Measurements from ENCODE around the gene TLE4. TPM values are rescaled to one million over a fixed set of nuclear protein-coding genes. Genes with fewer than 3 reads are reported as not detected.
A peak's percentile ranks its signal among the peaks of the same experiment; 100 is the strongest.

Gene TLE4
- total and polyA plus RNA-seq, 2 of the 13 experiments (the other 11 are each of a cell fraction or from before 2014, with no cell fraction given), result 2.0 to 2.3 TPM

- 63% methylated on average over 1 of the region's 1 CpG for whole genome bisulfite sequencing (ENCODE audit: low lambda C conversion rate)
- H3K79me2 ChIP-seq (ENCODE audit: insufficient read depth, low read length), result no peaks in the 10 kb centered on the region
- DNase-seq (ENCODE audit: low spot score), result no peak
- no peak overlapping the region for H2AFZ ChIP-seq (ENCODE audit: low read length)
- H3K9ac ChIP-seq (ENCODE audit: insufficient read depth, low read depth, low read length), result no peak overlapping the region
- no peak for TF ChIP-seq KMT2A (CRISPR knock-in tag; IDR thresholded peaks at IDR 0.05)
- TF ChIP-seq MAFF (IDR thresholded peaks at IDR 0.05; ENCODE audit: low read depth, low read length), result peak; percentile 80
- no peak for TF ChIP-seq POGZ (CRISPR knock-in tag; IDR thresholded peaks at IDR 0.05)
- no peak for TF ChIP-seq ARHGAP35 (CRISPR knock-in tag; IDR thresholded peaks at IDR 0.05; ENCODE audit: borderline replicate concordance)
- peak; percentile 73 to 91 for TF ChIP-seq MAFK (conservative IDR thresholded peaks at IDR 0.05 in 1 of 2, IDR thresholded peaks at IDR 0.05 in 1 of 2; ENCODE audit: low read length in 2 of 2)
- TF ChIP-seq SOX13 (IDR thresholded peaks at IDR 0.05), result no peak
- no peak for TF ChIP-seq SOX13 (CRISPR knock-in tag; conservative IDR thresholded peaks at IDR 0.05 in 1 of 2, IDR thresholded peaks at IDR 0.05 in 1 of 2)
- no peak overlapping the region for H3K27ac ChIP-seq (ENCODE audit: extremely low read length, insufficient read depth, low read length)
- no peak for FAIRE-seq
- no peak for ATAC-seq
- H4K20me1 ChIP-seq (ENCODE audit: insufficient read depth, low read length), result no peaks in the 10 kb centered on the region
- no peaks in the 10 kb centered on the region for H3K36me3 ChIP-seq (replicated peaks in 1 of 2; ENCODE audit: control insufficient read depth in 1 of 2, insufficient read depth in 2 of 2, low read length in 2 of 2)
- POLR2A ChIA-PET, result no interaction called here
- CTCF ChIA-PET (ENCODE audit: low intra/inter-chr PET ratio, low total read pairs), result no interaction called here
- no peaks in the 10 kb centered on the region for H3K27me3 ChIP-seq (ENCODE audit: control insufficient read depth in 1 of 2, insufficient read depth in 2 of 2, low read length in 2 of 2)
- H3K4me2 ChIP-seq (ENCODE audit: low read depth, low read length), result no peak overlapping the region
- H3K4me1 ChIP-seq (ENCODE audit: insufficient read depth, low read length), result no peaks in the 10 kb centered on the region
- BruUV-seq (replicated peaks), result no TSS peak
- intact Hi-C loops (cut with micrococcal nuclease; ENCODE audit: unreplicated experiment) (no loop called here), in situ Hi-C loops (cut with HindIII; ENCODE audit: extremely low pct_ligation_motif_present, low pct_unique_long_range_greater_than_20kb) (no loop called here)
- H3K4me3 ChIP-seq (replicated peaks in 1 of 3; ENCODE audit: insufficient read depth in 1 of 3, low read depth in 2 of 3, low read length in 3 of 3), result no peak overlapping the region
- H3K9me3 ChIP-seq (ENCODE audit: low read length), result peaks cover 33% of the 10 kb centered on the region
These were observed 123.1 kb downstream of the TLE4 start for GRCh38 chr9:79694676-79695400.

- intact Hi-C loops (cut with micrococcal nuclease; ENCODE audit: unreplicated experiment), result no loop called here
- no peak for TF ChIP-seq KDM4B (CRISPR knock-in tag; IDR thresholded peaks at IDR 0.05)
- no peak for TF ChIP-seq PHF8 (CRISPR knock-in tag; IDR thresholded peaks at IDR 0.05)
- no peak for TF ChIP-seq PHF20 (CRISPR knock-in tag; IDR thresholded peaks at IDR 0.05)
These were observed 123.9 kb downstream of the TLE4 start for GRCh38 chr9:79695531-79696175.

More at GRCh38 chr9:79695531-79696175, 123.9 kb downstream of the TLE4 start:
- no peaks in the 10 kb centered on the region for H3K27me3 ChIP-seq (ENCODE audit: control insufficient read depth in 1 of 2, insufficient read depth in 2 of 2, low read length in 2 of 2)
- 43% methylated on average over 6 of the region's 6 CpGs for WGBS (ENCODE audit: low lambda C conversion rate)
- in situ Hi-C loops (cut with HindIII; ENCODE audit: extremely low pct_ligation_motif_present, low pct_unique_long_range_greater_than_20kb), result no loop called here
- ATAC-seq (no peak), DNase-seq (ENCODE audit: low spot score) (no peak), FAIRE-seq (no peak)
- H3K36me3 ChIP-seq (replicated peaks in 1 of 2; ENCODE audit: control insufficient read depth in 1 of 2, insufficient read depth in 2 of 2, low read length in 2 of 2), result no peaks in the 10 kb centered on the region
- H3K4me3 ChIP-seq (replicated peaks in 1 of 3; ENCODE audit: insufficient read depth in 1 of 3, low read depth in 2 of 3, low read length in 3 of 3), result no peak overlapping the region
- no peak overlapping the region for H3K4me2 ChIP-seq (ENCODE audit: low read depth, low read length)
- POLR2A ChIA-PET, result no interaction called here
- CTCF ChIA-PET (ENCODE audit: low intra/inter-chr PET ratio, low total read pairs), result no interaction called here
- no peak overlapping the region for H2AFZ ChIP-seq (ENCODE audit: low read length)
- no peak overlapping the region for H3K9ac ChIP-seq (ENCODE audit: insufficient read depth, low read depth, low read length)
- no peaks in the 10 kb centered on the region for H3K4me1 ChIP-seq (ENCODE audit: insufficient read depth, low read length)
- H3K9me3 ChIP-seq (ENCODE audit: low read length), result peaks cover 32% of the 10 kb centered on the region
- H4K20me1 ChIP-seq (ENCODE audit: insufficient read depth, low read length), result no peaks in the 10 kb centered on the region
- BruUV-seq (replicated peaks), result no TSS peak
- no peaks in the 10 kb centered on the region for H3K79me2 ChIP-seq (ENCODE audit: insufficient read depth, low read length)
- no peak overlapping the region for H3K27ac ChIP-seq (ENCODE audit: extremely low read length, insufficient read depth, low read length)

All from HepG2 (cell line).